Tibial nerve (tissue), 3 donors: Measurements from ENCODE around the gene CAPN8.

Source experiments
- POLR2A ChIP-seq, 2 donors: fragments of 450-650 bp; IDR thresholded peaks; one replicate each; pipeline ENCODE4 v1.6.1; 2017; ENCODE audit warnings: antibody characterized with exemption in 2 of 2, mild to moderate bottlenecking in 2 of 2, moderate library complexity in 2 of 2
- TF ChIP-seq, protein P1 (sequence below), 5 experiments: fragments of 200-600 bp in 3 of 5; fragments of 450-650 bp in 2 of 5; sonication (generic) in 3 of 5; IDR thresholded peaks; one replicate each; pipeline ENCODE4 v1.5.1; 2016 to 2019; ENCODE audit warnings: antibody characterized with exemption in 5 of 5, mild to moderate bottlenecking in 3 of 5, moderate library complexity in 2 of 5

- TF ChIP-seq, protein P1, sequence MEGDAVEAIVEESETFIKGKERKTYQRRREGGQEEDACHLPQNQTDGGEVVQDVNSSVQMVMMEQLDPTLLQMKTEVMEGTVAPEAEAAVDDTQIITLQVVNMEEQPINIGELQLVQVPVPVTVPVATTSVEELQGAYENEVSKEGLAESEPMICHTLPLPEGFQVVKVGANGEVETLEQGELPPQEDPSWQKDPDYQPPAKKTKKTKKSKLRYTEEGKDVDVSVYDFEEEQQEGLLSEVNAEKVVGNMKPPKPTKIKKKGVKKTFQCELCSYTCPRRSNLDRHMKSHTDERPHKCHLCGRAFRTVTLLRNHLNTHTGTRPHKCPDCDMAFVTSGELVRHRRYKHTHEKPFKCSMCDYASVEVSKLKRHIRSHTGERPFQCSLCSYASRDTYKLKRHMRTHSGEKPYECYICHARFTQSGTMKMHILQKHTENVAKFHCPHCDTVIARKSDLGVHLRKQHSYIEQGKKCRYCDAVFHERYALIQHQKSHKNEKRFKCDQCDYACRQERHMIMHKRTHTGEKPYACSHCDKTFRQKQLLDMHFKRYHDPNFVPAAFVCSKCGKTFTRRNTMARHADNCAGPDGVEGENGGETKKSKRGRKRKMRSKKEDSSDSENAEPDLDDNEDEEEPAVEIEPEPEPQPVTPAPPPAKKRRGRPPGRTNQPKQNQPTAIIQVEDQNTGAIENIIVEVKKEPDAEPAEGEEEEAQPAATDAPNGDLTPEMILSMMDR (IDR thresholded peaks at IDR 0.05) = no peak
- no peak for TF ChIP-seq POLR2A (IDR thresholded peaks at IDR 0.05)
These were observed 131.8 kb downstream of the CAPN8 start for GRCh38 chr1:223533708-223534107.
